Neural progenitor cell (in vitro differentiated cells): Measurements from ENCODE around the gene ARHGAP23. TPM values are rescaled to one million over a fixed set of nuclear protein-coding genes. Genes with fewer than 3 reads are reported as not detected.
A peak's percentile ranks its signal among the peaks of the same experiment; 100 is the strongest.

Experiments
- DNase-seq: peaks from one replicate; pipeline ENCODE4 v3.0.0-alpha.2; 2016; ENCODE audit warnings: low spot score
- H2AFZ ChIP-seq: fragments of 200-600 bp; sonication (generic); replicated peaks from 2 replicates; pipeline ENCODE4 v1.6.1; 2016; ENCODE audit warnings: antibody characterized with exemption
- H3F3A ChIP-seq: fragments of 200-600 bp; sonication (generic); 2 replicates; pipeline ENCODE4 v1.6.1; 2016; ENCODE audit warnings: antibody characterized with exemption, low read depth
- H3K27ac ChIP-seq: fragments of 200-600 bp; sonication (generic); 2 replicates; pipeline ENCODE4 v1.5.1; 2016; ENCODE audit warnings: mild to moderate bottlenecking
- H3K27me3 ChIP-seq: fragments of 200-600 bp; sonication (generic); 2 replicates; pipeline ENCODE4 v1.6.1; 2016; ENCODE audit warnings: mild to moderate bottlenecking, moderate library complexity
- H3K36me3 ChIP-seq: fragments of 200-600 bp; sonication (generic); 2 replicates; pipeline ENCODE4 v1.5.1; 2016
- H3K4me1 ChIP-seq: fragments of 200-600 bp; sonication (generic); 2 replicates; pipeline ENCODE4 v1.6.1; 2016; ENCODE audit warnings: mixed run types
- H3K4me2 ChIP-seq: fragments of 200-600 bp; sonication (generic); 2 replicates; pipeline ENCODE4 v1.6.1; 2016
- H3K4me3 ChIP-seq: fragments of 200-600 bp; sonication (generic); 2 replicates; pipeline ENCODE4 v1.5.1; 2016
- H3K79me2 ChIP-seq: fragments of 200-600 bp; sonication (generic); 2 replicates; pipeline ENCODE4 v1.6.1; 2016; ENCODE audit warnings: low read depth
- H3K9ac ChIP-seq: fragments of 200-600 bp; sonication (generic); 2 replicates; pipeline ENCODE4 v1.6.1; 2016
- H3K9me3 ChIP-seq: fragments of 200-600 bp; sonication (generic); 2 replicates; pipeline ENCODE4 v1.5.1; 2016; ENCODE audit warnings: low read depth
- H4K20me1 ChIP-seq: fragments of 200-600 bp; sonication (generic); 2 replicates; pipeline ENCODE4 v1.6.1; 2016; ENCODE audit warnings: low read depth
- H3K27ac Mint-ChIP-seq: 3 replicates; pipeline ENCODE4 v1.8.0; 2021; ENCODE audit warnings: mixed read lengths
- H3K27me3 Mint-ChIP-seq: 2 replicates; pipeline ENCODE4 v1.8.0; 2022; ENCODE audit warnings: low read depth, mild to moderate bottlenecking, inconsistent platforms, moderate library complexity, mixed read lengths; ENCODE audit not compliant: insufficient read depth
- H3K36me3 Mint-ChIP-seq: 3 replicates; pipeline ENCODE4 v1.8.0; 2021; ENCODE audit warnings: mixed read lengths
- H3K4me1 Mint-ChIP-seq: 3 replicates; pipeline ENCODE4 v1.8.0; 2021; ENCODE audit warnings: mixed read lengths
- H3K4me3 Mint-ChIP-seq: 3 replicates; pipeline ENCODE4 v1.8.0; 2021; ENCODE audit warnings: mild to moderate bottlenecking, moderate library complexity, mixed read lengths
- H3K9me3 Mint-ChIP-seq: 3 replicates; pipeline ENCODE4 v1.8.0; 2020; ENCODE audit warnings: mixed read lengths
- CTCF ChIP-seq: fragments of 200-600 bp; sonication (generic); IDR thresholded peaks from 2 replicates; pipeline ENCODE4 v1.5.1; 2017; ENCODE audit warnings: antibody characterized with exemption, mild to moderate bottlenecking
- EZH2 ChIP-seq: fragments of 200-600 bp; sonication (generic); IDR thresholded peaks from 2 replicates; pipeline ENCODE4 v1.6.1; 2017; ENCODE audit warnings: antibody characterized with exemption, mild to moderate bottlenecking, moderate library complexity
- EZH2phosphoT487 ChIP-seq: fragments of 200-600 bp; sonication (generic); IDR thresholded peaks from 2 replicates; pipeline ENCODE4 v1.6.1; 2017; ENCODE audit warnings: antibody characterized with exemption
- total RNA-seq: library from RNA; depleted of rRNA; stranded (reverse); fragments of >200 nt; gene quantifications from 2 replicates; pipeline ENCODE4 v1.2.3, GENCODE V29; 2015; ENCODE audit warnings: low replicate concordance

The ARHGAP23 gene
- total RNA-seq, 1 donor from 2014 or later = 6.1 TPM

DNA sequence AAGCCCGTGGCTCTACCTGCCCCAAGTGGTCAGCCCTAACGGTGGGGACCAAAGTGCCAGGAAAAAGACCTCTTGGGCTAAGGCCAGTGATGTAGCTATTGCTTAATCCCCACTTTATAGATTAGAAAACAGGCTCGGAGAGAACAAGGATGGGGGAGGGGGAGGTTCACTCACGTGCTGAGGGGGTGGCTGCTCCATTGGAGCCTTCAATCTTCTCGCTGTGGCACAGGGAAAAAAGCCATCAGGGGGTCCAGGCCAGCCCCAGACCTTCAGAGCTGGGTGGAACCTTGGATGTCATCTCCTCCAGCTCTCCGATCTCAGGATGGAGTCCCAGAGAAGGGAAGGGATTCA, 131.6 kb downstream of the ARHGAP23 start:
- H3K36me3 Mint-ChIP-seq = no peaks in the 10 kb centered on the region
- H3K9me3 Mint-ChIP-seq = no peaks in the 10 kb centered on the region
- Histone ChIP-seq H4K20me1 (peaks cover 63% of the 10 kb centered on the region), H3K27ac (no peak overlapping the region), H3K4me2 (peak overlapping the region; percentile 82), H3F3A (peaks cover 49% of the 10 kb centered on the region), H3K36me3 (no peaks in the 10 kb centered on the region), H3K4me3 (peak overlapping the region; percentile 50), H3K27me3 (peaks cover 67% of the 10 kb centered on the region), H3K9me3 (no peaks in the 10 kb centered on the region), H3K79me2 (no peaks in the 10 kb centered on the region), H2AFZ (no peak overlapping the region), H3K9ac (no peak overlapping the region), H3K4me1 (peaks cover 38% of the 10 kb centered on the region)
- TF ChIP-seq EZH2 = no peak
- no peak for TF ChIP-seq CTCF
- no peak for TF ChIP-seq EZH2phosphoT487
- H3K4me3 Mint-ChIP-seq = peak overlapping the region; percentile 58
- no peak overlapping the region for H3K27ac Mint-ChIP-seq
- H3K4me1 Mint-ChIP-seq = peaks cover 42% of the 10 kb centered on the region
- peaks cover 52% of the 10 kb centered on the region for H3K27me3 Mint-ChIP-seq
- no peak for DNase-seq

DNA sequence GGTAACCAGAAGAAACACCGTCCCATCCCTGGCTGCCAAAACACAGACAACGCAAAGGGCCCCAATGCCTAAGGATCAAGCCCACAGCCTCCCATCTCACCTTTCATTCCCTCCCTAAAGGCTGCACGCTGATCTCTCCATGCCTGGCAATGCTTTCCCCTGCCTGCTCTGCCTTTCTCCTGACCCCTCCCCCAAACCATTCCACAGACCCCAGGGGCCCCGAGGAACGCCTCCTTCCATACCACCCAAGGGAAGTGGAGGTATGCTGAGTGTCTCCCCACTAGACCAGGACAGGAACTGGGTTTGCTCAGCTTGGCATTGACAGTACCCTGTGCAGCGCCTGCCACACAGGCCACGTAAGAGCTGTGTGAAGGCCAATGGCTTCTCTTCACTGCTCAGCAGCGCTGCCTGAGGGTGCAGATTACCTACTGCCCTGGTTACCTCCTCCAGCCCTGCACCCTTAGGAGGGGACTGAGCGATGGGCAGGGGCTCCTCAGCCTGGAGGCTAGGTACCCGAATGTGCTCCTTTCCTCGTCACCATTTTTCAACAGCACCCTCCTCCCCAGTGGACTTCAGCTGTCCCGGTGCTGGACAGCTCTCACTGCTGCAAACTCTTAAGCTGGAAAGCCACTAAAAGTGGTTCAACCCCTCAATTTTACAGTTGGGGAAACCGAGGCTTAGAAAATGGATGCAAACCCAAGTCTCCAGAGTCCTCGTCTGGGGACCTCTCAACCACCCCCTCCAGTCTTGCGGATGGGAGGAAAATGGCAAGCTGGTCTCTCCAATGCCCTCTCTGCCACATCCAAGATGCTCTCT, 132.4 kb downstream of the ARHGAP23 start:
- Histone ChIP-seq H3K36me3 (no peaks in the 10 kb centered on the region), H3K27me3 (peaks cover 75% of the 10 kb centered on the region), H3K4me3 (no peak overlapping the region), H2AFZ (no peak overlapping the region), H3K79me2 (no peaks in the 10 kb centered on the region), H3K9me3 (no peaks in the 10 kb centered on the region), H3K4me1 (peaks cover 44% of the 10 kb centered on the region), H4K20me1 (peaks cover 71% of the 10 kb centered on the region), H3F3A (peaks cover 58% of the 10 kb centered on the region), H3K9ac (no peak overlapping the region), H3K27ac (no peak overlapping the region), H3K4me2 (no peak overlapping the region)
- Mint-ChIP-seq H3K36me3 (no peaks in the 10 kb centered on the region), H3K4me1 (peaks cover 50% of the 10 kb centered on the region), H3K27ac (no peak overlapping the region), H3K9me3 (no peaks in the 10 kb centered on the region), H3K4me3 (peak overlapping the region; percentile 60), H3K27me3 (peaks cover 61% of the 10 kb centered on the region)
- TF ChIP-seq CTCF (no peak), EZH2phosphoT487 (no peak), EZH2 (no peak)
- peak; percentile 66 for DNase-seq

- no peak overlapping the region for H3K27ac Mint-ChIP-seq
- peak; percentile 83 for DNase-seq
- no peaks in the 10 kb centered on the region for H3K9me3 Mint-ChIP-seq
- Histone ChIP-seq H3F3A (peaks cover 58% of the 10 kb centered on the region), H2AFZ (no peak overlapping the region), H3K27ac (no peak overlapping the region), H3K79me2 (no peaks in the 10 kb centered on the region), H3K4me1 (peaks cover 44% of the 10 kb centered on the region), H3K9me3 (no peaks in the 10 kb centered on the region), H3K36me3 (no peaks in the 10 kb centered on the region), H4K20me1 (peaks cover 80% of the 10 kb centered on the region), H3K4me2 (peak overlapping the region; percentile 28), H3K9ac (no peak overlapping the region), H3K27me3 (peaks cover 84% of the 10 kb centered on the region), H3K4me3 (no peak overlapping the region)
- no peak overlapping the region for H3K4me3 Mint-ChIP-seq
- H3K4me1 Mint-ChIP-seq = peaks cover 57% of the 10 kb centered on the region
- TF ChIP-seq CTCF (peak; percentile 46), EZH2 (peak; percentile 97), EZH2phosphoT487 (peak; percentile 95)
- no peaks in the 10 kb centered on the region for H3K36me3 Mint-ChIP-seq
- peaks cover 67% of the 10 kb centered on the region for H3K27me3 Mint-ChIP-seq
Observed at GRCh38 chr17:38561416-38562214, 133.4 kb downstream of the ARHGAP23 start.

Other genes starting within 250 kb of the ARHGAP23 start
- not detected in 2 replicates for gene TBC1D3, start 235.9 kb upstream of the ARHGAP23 start, total RNA-seq
- 59.0 and 68.3 TPM in 2 replicates for gene MRPL45, start 131.3 kb upstream of the ARHGAP23 start, total RNA-seq
- gene GPR179, start 84.5 kb upstream of the ARHGAP23 start, total RNA-seq = 0.22 TPM in 1 of 2 replicates, not detected in the other
- gene SOCS7, start 76.6 kb upstream of the ARHGAP23 start, total RNA-seq = 17.8 and 27.0 TPM in 2 replicates
- gene SRCIN1, start 177.5 kb downstream of the ARHGAP23 start, total RNA-seq = 3.8 and 15.6 TPM in 2 replicates
- 8.0 and 19.3 TPM in 2 replicates for gene EPOP, start 246.5 kb downstream of the ARHGAP23 start, total RNA-seq